HUES48 (cell line): Measurements from ENCODE around the gene SLA2.

ENCODE experiments used
- H3K27ac ChIP-seq: one replicate; pipeline ENCODE4 v1.7.0; 2013; ENCODE audit warnings: low read depth, low read length, inconsistent platforms
- H3K27me3 ChIP-seq: 2 replicates; pipeline ENCODE4 v1.6.1; 2013; ENCODE audit warnings: mild to moderate bottlenecking, low read length; ENCODE audit not compliant: control insufficient read depth, insufficient read depth
- H3K36me3 ChIP-seq: 2 replicates; pipeline ENCODE4 v1.6.1; 2013; ENCODE audit warnings: low read length; ENCODE audit not compliant: control insufficient read depth, insufficient read depth
- H3K4me1 ChIP-seq: 2 replicates; pipeline ENCODE4 v1.6.1; 2013; ENCODE audit warnings: mild to moderate bottlenecking, low read length; ENCODE audit not compliant: control insufficient read depth, insufficient read depth
- H3K4me3 ChIP-seq: 2 replicates; pipeline ENCODE4 v1.5.1; 2013; ENCODE audit warnings: mild to moderate bottlenecking, low read depth, low read length
- H3K9ac ChIP-seq: 2 replicates; pipeline ENCODE4 v1.6.1; 2013; ENCODE audit warnings: mild to moderate bottlenecking, low read depth, low read length, moderate library complexity
- H3K9me3 ChIP-seq: 2 replicates; pipeline ENCODE4 v1.6.1; 2013; ENCODE audit warnings: low read length; ENCODE audit not compliant: control insufficient read depth, insufficient read depth

SLA2 gene

DNA sequence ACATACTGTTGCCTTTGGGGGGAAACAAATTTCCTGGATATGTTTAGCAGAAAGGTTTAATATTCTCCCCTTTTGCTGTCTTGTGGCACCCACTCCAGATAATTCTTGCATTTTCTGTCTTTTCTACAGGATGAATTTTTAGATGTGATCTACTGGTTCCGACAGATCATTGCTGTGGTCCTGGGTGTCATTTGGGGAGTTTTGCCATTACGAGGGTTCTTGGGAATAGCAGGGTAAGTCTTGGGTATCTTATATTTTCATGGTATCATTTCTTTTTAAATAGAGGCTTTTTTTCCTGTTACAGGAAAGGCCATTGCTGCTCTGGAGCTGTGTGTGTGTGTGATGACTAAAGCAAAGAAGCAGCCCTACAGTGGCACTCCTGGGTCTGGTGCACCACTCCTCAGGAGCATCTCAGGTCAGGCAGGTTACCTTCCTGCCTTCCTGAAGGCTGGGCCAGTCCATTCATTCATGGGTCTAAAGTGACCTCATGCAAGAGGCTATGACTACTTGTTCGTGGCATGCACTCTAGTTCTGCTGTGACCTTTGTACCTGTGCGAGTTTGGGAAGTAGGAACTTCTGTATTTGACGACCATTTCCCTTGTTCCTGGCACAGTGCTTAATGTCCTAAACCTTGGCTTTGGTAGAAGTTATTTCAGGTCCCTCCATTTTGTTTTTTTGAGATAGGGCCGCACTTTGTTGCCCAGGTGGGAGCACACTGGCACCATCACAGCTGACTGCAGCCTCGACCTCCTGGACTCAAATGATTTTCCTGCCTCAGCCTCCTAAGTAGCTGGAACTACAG is 38.2 kb downstream of the SLA2 start:
- Histone ChIP-seq H3K36me3 (peaks cover 52% of the 10 kb centered on the region), H3K9ac (no peak overlapping the region), H3K27ac (no peak overlapping the region), H3K4me3 (no peak overlapping the region), H3K27me3 (no peaks in the 10 kb centered on the region), H3K9me3 (no peaks in the 10 kb centered on the region), H3K4me1 (peaks cover 9% of the 10 kb centered on the region)

DNA sequence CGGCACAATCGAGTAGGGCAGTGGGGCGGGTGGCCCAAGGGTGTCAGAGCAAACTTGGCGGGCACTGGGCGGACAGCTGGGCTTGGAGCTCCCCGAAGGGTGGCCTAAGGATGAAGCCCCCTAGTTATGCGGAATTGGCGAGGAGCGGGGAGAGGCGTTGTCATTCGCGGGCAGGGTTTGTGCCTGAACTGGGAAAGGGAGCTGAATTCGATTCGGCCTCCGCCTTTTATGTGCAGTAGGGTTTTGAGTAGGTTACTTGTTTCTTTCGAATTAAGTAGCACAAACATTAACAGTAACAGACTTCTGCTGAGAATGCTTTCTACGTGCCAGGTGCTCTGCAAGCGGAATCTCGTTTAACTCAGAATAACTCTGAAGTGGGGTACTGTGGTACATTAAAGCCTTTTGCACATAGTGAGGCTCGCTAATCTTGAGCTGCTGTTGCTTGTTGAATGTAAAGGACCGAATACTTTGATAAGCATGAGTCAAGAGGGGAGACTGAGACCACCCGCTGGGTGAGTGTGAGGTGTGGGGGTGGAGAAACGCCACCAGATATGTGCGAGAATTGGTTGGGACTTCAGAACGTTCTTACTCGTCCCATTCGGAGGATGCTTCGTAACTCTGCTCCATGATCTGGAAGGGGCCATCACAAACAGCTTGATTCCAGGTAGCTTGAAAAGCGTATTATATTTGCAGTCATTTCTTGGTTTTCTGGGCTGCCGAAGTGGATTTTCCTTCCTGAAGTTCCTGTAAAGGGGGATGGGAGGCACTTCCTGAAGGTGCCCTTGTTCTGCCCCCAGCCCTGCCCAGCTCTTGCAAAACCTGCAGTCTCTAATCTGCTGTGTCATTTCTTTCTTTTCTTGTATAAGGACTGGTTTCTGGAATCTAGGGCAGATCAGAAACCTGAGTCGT is 39.6 kb downstream of the SLA2 start:
- H3K9me3 ChIP-seq, result no peaks in the 10 kb centered on the region
- H3K27ac ChIP-seq, result peak overlapping the region; percentile 91
- H3K9ac ChIP-seq, result peak overlapping the region; percentile 84
- H3K36me3 ChIP-seq, result peaks cover 38% of the 10 kb centered on the region
- H3K4me1 ChIP-seq, result peaks cover 9% of the 10 kb centered on the region
- peak overlapping the region; percentile 95 for H3K4me3 ChIP-seq
- no peaks in the 10 kb centered on the region for H3K27me3 ChIP-seq

DNA sequence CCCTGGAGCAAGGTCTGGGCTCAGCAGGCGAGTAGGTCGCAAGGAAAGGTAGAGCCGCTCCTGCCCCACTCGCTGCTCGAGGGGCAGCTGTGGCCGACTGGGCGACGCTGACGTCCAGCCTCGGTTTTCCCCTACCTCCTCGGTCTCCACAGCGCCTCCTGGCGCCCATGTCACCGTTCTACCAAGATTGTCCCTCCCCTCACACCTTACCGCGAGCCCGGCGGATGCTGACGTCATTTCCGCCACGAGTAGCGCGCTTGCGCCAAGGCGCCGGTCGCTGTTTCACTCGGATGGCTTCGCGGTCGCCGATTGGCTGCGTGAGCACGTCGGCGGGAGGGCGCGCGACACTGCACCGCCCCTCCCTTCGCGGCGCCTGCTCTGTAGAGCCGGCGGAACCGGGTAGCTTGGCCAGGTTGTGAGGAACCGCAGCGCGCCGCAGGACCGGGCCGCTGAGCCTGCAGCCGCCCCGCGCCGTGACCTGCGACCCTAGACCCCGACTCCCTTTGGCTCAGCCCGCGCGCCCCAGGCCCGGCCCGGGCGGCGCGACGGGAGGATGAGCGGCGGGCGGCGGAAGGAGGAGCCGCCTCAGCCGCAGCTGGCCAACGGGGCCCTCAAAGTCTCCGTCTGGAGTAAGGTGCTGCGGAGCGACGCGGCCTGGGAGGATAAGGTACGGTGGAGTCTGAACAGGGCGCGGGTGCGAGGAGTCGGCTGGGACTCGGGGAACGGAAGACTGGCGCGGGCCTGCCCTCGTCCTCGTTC is 40.4 kb downstream of the SLA2 start, which contains the start of gene RAB5IF:
TSS of gene RAB5IF (plus strand) at position 381 of the 759 bp plus-strand sequence. CDS start at position 554, 173 bp downstream.
- Histone ChIP-seq H3K4me1 (peaks cover 9% of the 10 kb centered on the region), H3K4me3 (peak within 1 kb of the TSS; percentile 95), H3K9me3 (no peaks in the 10 kb centered on the region), H3K27ac (peak within 1 kb of the TSS; percentile 91), H3K9ac (peak within 1 kb of the TSS; percentile 84), H3K27me3 (no peaks in the 10 kb centered on the region), H3K36me3 (peaks cover 30% of the 10 kb centered on the region)

DNA sequence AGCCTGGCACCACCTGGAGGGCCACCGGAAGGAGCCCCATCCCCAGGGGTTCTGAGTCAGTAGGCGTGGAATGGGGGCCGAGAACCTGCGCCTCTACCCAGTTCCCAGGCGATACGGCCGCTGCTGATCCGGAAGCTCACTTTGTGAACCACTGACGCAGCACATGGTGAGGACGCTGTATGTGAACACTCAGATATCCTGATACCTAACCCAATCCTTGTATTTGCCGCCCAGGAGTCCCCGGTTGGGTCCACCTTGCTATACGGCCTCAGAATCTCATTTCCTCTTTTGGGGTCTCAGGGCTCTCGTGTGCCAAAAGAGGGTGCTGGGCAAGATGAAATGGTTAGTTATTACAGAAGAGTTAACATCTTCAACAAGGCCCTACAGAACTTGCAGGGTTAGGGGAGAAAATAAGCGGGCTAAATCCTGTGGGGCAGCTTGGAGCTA is 41.0 kb downstream of the SLA2 start:
- peak overlapping the region; percentile 79 for H3K27ac ChIP-seq
- H3K27me3 ChIP-seq, result no peaks in the 10 kb centered on the region

DNA sequence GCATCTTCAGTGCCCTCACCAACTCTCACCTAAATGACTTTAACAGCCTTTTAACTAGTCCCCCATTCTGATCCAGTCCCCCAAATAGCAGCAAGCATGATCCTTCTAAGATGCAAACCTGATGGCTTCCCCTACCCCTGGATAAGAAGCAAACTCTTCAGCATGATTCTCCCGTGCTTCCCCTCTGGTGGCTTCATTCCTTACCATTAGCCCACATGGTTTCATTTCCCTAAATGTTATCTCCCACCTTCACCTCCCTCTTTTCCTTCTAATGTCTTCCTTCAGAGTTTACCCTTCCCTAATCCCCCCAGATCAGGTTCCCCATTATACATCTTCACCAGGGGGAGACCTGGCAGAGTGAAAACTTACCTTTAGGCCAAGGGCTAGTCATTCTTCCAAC is 44.5 kb downstream of the SLA2 start:
- H3K9ac ChIP-seq, result no peak overlapping the region
- H3K27ac ChIP-seq, result no peak overlapping the region
- peaks cover 21% of the 10 kb centered on the region for H3K4me1 ChIP-seq
- H3K9me3 ChIP-seq, result no peaks in the 10 kb centered on the region
- no peaks in the 10 kb centered on the region for H3K27me3 ChIP-seq
- H3K36me3 ChIP-seq, result no peaks in the 10 kb centered on the region
- no peak overlapping the region for H3K4me3 ChIP-seq

More for the DNA sequence above, 41.0 kb downstream of the SLA2 start:
- H3K4me3 ChIP-seq, result peak overlapping the region; percentile 33
- peaks cover 25% of the 10 kb centered on the region for H3K36me3 ChIP-seq
- H3K4me1 ChIP-seq, result peaks cover 9% of the 10 kb centered on the region
- H3K9ac ChIP-seq, result peak overlapping the region; percentile 26; the same call in 1 of the 2 replicates
- H3K9me3 ChIP-seq, result no peaks in the 10 kb centered on the region

DNA sequence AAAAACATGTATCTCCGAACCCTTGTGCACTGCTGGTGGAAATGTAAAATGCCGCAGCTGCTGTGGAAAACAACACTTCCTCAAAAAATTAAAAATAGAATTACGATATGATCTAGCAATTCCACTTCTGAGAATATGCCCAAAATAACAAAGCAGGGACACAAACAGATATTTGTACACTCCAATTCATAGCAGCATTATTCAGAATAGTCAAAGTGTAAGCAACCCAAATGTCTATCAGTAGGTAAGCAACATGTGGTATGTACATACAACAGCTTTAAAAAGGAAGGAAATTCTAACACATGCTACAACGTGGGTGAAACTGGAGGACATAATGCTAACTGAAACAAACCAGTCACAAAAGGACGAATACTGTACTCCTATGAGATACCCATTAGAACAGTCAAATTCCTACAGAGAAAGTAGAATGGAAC is 46.1 kb downstream of the SLA2 start:
- Histone ChIP-seq H3K4me1 (peaks cover 18% of the 10 kb centered on the region), H3K36me3 (no peaks in the 10 kb centered on the region), H3K9me3 (no peaks in the 10 kb centered on the region), H3K27me3 (no peaks in the 10 kb centered on the region), H3K9ac (no peak overlapping the region), H3K4me3 (no peak overlapping the region), H3K27ac (no peak overlapping the region)

DNA sequence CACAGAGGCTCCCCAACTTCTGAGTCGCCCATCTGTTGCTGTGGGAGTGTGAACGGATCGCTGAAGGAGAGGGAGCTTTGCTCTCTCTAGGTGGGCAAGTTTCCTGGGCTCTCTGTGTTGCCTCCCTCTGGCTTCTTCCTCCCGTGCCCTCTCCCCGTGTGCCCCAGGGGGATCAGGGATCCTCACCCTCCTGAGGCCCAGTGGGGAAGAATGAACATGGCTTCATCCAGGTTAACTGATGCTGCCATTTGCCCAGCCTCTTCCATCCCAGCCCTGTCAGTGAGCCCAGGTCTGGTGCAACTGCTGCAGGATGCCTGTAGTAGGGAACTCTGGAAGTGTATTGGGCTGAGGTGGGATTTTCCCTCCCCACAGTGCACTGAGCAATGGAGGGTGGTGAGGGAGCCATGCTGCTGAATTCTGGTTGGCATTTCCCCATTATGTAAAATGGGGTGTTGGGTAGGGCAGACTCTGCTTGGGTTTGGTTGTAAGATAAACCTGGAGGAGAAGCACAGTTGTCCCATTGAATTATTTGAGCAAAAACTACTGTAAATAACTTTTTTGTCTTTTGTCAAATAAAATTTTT is 52.6 kb downstream of the SLA2 start:
- H3K9ac ChIP-seq, result no peak overlapping the region
- no peaks in the 10 kb centered on the region for H3K27me3 ChIP-seq
- H3K4me1 ChIP-seq, result peaks cover 16% of the 10 kb centered on the region
- peaks cover 37% of the 10 kb centered on the region for H3K36me3 ChIP-seq
- H3K4me3 ChIP-seq, result no peak overlapping the region
- no peaks in the 10 kb centered on the region for H3K9me3 ChIP-seq
- H3K27ac ChIP-seq, result no peak overlapping the region

DNA sequence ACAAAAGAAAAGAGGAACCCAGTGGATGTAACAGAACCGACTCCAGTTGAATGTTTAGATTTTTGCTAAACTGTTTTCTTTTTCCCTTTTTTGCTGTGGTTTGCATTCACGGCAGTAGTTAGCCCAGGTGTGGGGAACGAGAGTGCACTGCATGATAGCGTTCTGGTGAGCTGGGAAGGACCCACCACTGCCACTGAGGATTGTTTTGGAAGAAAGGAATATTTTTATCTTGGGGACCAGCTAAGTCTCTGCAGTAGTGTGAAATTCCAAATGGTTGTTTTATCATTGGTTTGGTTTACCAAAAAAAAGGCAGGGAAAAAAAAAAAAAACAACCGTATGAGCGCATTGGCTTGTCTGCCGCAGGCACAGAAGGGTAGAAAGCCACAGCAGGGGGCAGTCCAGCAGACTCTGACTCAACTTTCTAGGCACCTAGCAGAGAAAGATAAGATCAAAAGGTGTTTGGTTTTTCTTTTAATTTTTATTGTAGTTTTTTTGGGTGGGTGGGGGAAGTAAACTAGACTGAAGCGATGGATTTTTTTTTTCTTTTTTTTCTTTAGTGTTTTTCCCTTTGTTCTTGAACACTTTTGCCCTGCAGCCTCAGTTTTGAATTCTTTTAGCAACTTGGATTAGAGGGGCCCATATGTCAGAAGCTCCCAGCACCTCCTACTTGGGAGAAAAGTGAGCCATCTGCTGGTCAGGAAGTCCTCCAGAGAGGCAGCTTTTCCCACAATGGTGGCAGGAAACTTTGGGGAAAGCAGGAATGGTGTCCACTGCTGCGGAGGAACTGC is 53.9 kb downstream of the SLA2 start:
- Histone ChIP-seq H3K4me3 (no peak overlapping the region), H3K4me1 (peaks cover 11% of the 10 kb centered on the region), H3K27me3 (no peaks in the 10 kb centered on the region), H3K36me3 (peaks cover 42% of the 10 kb centered on the region), H3K9ac (no peak overlapping the region), H3K27ac (peak overlapping the region; percentile 71), H3K9me3 (no peaks in the 10 kb centered on the region)

DNA sequence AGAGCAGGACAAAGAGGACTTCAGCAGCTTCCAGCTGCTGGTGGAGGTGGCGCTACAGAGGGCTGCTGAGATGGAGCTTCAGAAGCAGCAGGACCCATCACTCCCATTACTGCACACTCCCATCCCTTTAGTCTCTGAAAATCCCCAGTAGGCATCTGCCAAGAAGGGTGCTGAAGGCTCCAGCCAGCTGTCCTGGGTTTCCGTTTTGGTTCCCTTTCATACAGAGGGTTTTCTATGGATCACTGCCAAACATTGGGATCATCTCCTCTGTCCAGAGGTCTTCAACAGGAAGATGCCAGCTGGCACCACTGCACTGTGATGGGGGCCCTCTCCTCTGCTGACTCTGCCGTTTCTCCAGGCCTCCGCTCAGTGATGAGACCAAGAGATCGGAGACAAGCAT is 54.7 kb downstream of the SLA2 start:
- Histone ChIP-seq H3K27me3 (no peaks in the 10 kb centered on the region), H3K9ac (no peak overlapping the region), H3K27ac (peak overlapping the region; percentile 71), H3K36me3 (peaks cover 46% of the 10 kb centered on the region), H3K9me3 (no peaks in the 10 kb centered on the region), H3K4me3 (no peak overlapping the region), H3K4me1 (peaks cover 18% of the 10 kb centered on the region)
